ENCODE measurements around the gene GPR52.

GRCh38 chr1:174406421-174406820, 41.3 kb upstream of the GPR52 start:
- TF ChIP-seq, protein P1, sequence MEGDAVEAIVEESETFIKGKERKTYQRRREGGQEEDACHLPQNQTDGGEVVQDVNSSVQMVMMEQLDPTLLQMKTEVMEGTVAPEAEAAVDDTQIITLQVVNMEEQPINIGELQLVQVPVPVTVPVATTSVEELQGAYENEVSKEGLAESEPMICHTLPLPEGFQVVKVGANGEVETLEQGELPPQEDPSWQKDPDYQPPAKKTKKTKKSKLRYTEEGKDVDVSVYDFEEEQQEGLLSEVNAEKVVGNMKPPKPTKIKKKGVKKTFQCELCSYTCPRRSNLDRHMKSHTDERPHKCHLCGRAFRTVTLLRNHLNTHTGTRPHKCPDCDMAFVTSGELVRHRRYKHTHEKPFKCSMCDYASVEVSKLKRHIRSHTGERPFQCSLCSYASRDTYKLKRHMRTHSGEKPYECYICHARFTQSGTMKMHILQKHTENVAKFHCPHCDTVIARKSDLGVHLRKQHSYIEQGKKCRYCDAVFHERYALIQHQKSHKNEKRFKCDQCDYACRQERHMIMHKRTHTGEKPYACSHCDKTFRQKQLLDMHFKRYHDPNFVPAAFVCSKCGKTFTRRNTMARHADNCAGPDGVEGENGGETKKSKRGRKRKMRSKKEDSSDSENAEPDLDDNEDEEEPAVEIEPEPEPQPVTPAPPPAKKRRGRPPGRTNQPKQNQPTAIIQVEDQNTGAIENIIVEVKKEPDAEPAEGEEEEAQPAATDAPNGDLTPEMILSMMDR (IDR thresholded peaks at IDR 0.05): no peak
- TF ChIP-seq POLR2A (IDR thresholded peaks at IDR 0.05): no peak

All from ovary (tissue), 3 donors.